Heart left ventricle (tissue), 16 donors: ENCODE results near the gene KDM4B. TPM values are rescaled to one million over a fixed set of nuclear protein-coding genes. Genes with fewer than 3 reads are reported as not detected.
"Not testable (repeated sequence)": the region's sequence is repeated elsewhere in the genome, so short reads cannot be mapped to it uniquely, and the experiment has no call there.

Experiments used
- ATAC-seq, 4 donors: fragments of 200-7000 bp; cut with Tn5 transposase; one replicate each; pipeline ENCODE4 v1.9.1; 2020 to 2022; ENCODE audit warnings: moderate library complexity in 4 of 4, mild to moderate bottlenecking in 3 of 4, moderate number of reproducible peaks in 1 of 4
- DNase-seq, 5 donors: peaks; one replicate each; pipeline ENCODE4 v3.0.0-alpha.2; 2020
- H3K27ac ChIP-seq, 12 donors: fragments of 200-600 bp; sonication (generic) in 4 of 12; one replicate each; pipeline versions ENCODE4 v1.5.0 to v1.8.0; 2016 to 2022; ENCODE audit warnings: mild to moderate bottlenecking in 2 of 12
- H3K27me3 ChIP-seq, 9 donors: fragments of 200-600 bp; sonication (generic) in 2 of 9; one replicate each; pipeline versions ENCODE4 v1.5.1 to v1.8.0; 2016 to 2022; ENCODE audit warnings: mild to moderate bottlenecking in 3 of 9
- H3K36me3 ChIP-seq, 9 donors: fragments of 200-600 bp; sonication (generic) in 2 of 9; one replicate each; pipeline versions ENCODE4 v1.5.0 to v1.8.0; 2018 to 2022; ENCODE audit warnings: mild to moderate bottlenecking in 2 of 9
- H3K4me1 ChIP-seq, 12 donors: fragments of 200-600 bp; sonication (generic) in 4 of 12; one replicate each; pipeline versions ENCODE4 v1.5.0 to v1.8.0; 2016 to 2022; ENCODE audit warnings: mild to moderate bottlenecking in 3 of 12
- H3K4me3 ChIP-seq, 12 donors: fragments of 200-600 bp; sonication (generic) in 4 of 12; one replicate each; pipeline versions ENCODE4 v1.5.0 to v1.8.0; 2017 to 2022; ENCODE audit warnings: mild to moderate bottlenecking in 9 of 12, moderate library complexity in 4 of 12
- H3K9me3 ChIP-seq, 12 donors: fragments of 200-600 bp; sonication (generic) in 4 of 12; one replicate each; pipeline versions ENCODE4 v1.5.0 to v1.8.0; 2016 to 2022; ENCODE audit warnings: mild to moderate bottlenecking in 1 of 12
- POLR2A ChIP-seq, 2 donors: fragments of 450-650 bp; IDR thresholded peaks; one replicate each; pipeline ENCODE4 v1.6.1; 2017; ENCODE audit warnings: antibody characterized with exemption in 2 of 2, mild to moderate bottlenecking in 2 of 2, moderate library complexity in 2 of 2
- WGBS, 4 donors: extraction: QIAGEN DNeasy Blood & Tissue Kit in 2 of 4; methylation state at CpG; one replicate each; pipeline versions ENCODE4 v1.1.5 to v1.1.7; 2013 to 2018; 5-methylcytosine and 5-hydroxymethylcytosine counted together
- intact Hi-C, 10 donors: fragments of 100-400 bp; cut with DNase I; formaldehyde crosslinking; loops; one replicate each; pipeline versions ENCODE4 v1.11.1 to v1.14.2; 2022
- polyA plus RNA-seq, 2 donors: library from polyadenylated mRNA; stranded (reverse); fragments of 200-250 nt; gene quantifications; one replicate each; pipeline ENCODE4 v1.2.3, GENCODE V29; 2013
- total RNA-seq, 9 donors: library from RNA; depleted of rRNA in 2 of 9; stranded (reverse); fragments of >200 nt in 2 of 9; fragmentation: NEBNext Ultra II Directional in 3 of 9; extraction: Animal tissue kit (Norgen Biotek cat#: 25700) in 3 of 9; gene quantifications; one replicate each; pipeline versions ENCODE4 v1.1.0 to v1.2.4, GENCODE V29; 2016 to 2023
- TF ChIP-seq, protein P1 (sequence below), 12 donors: fragments of 200-600 bp; sonication (generic) in 4 of 12; IDR thresholded peaks; one replicate each; pipeline versions ENCODE4 v1.5.0 to v1.8.0; 2018 to 2022; ENCODE audit warnings: antibody characterized with exemption in 12 of 12, mild to moderate bottlenecking in 5 of 12
- donor health status: ischemic (EF 13 %, LVEDD 7.1; RV severe dilation, severe dysfunction).
- donor health status: healthy with polysubstance abuse.
- donor health status: DM: no; HTN: yes; CAD: no.
- donor health status: DM: no; HTN: no; CAD: no.
- donor health status: ischemic (EF 25% LVEDD 6.9; RV normal size, moderate dysfunction).
- donor health status: ischemic (EF 25% LVEDD 5.7; RV mildly dilated, moderate dysfunction).
- donor health status: healthy.
- donor health status: DM: yes; HTN: yes; CAD: no.
- donor health status: ischemic (EF 35%, LVEDD 5.7; RV mildly dilated, moderate dysfunction).
- donor health status: nonischemic (EF 11% LVEDD 7.7; RV severe dilation, severe dysfunction).
- donor health status: DM: yes; HTN: yes; CAD: no.
- donor health status: PGD.
- donor health status: ischemic (EF 29% LVEDD 5.4; RV normal size, mild dysfunction).
- donor health status: nonischemic (EF 23%, LVEDD 6.1; RV moderate dilation, normal function).

KDM4B gene
- total and polyA plus RNA-seq, 11 donors = 21.5 to 36.5 (median 27.2) TPM

DNA sequence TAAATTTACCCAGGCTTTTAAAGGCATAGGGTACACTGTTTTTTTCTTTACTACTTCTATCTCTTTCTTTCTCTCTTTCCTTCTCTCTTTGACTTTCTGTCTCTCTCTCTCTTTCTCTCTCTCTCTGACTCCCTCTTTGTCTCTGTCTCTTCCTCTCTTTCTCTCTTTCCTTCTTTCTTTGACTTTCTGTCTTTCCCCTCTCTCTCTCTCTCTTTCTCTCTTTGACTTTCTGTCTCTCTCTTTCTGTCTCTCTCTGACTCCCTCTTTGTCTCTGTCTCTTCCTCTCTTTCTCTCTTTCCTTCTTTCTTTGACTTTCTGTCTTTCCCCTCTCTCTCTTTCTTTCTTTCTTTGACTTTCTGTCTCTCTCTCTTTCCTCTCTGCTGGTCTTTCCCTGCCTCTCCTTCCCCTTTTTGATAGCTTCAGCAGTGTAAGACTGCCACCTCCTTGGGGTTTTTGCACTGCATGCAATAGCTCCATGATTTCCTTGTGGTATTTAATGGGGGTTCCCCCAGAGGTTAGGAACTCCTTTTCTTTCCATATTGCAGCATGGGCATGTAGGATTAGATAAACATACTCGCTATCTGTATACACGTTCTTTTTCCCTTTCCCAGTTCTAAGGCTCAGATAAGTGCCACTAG is 191.4 kb downstream of the KDM4B start:
- intact Hi-C loops, H3K4me1 ChIP-seq, H3K27me3 ChIP-seq, H3K36me3 ChIP-seq, ATAC-seq, H3K4me3 ChIP-seq, H3K27ac ChIP-seq, DNase-seq: not testable (repeated sequence)
- H3K9me3 ChIP-seq = peaks cover 0 to 25% (median 18%) of the 10 kb centered on the region in 12 donors
- WGBS, 4 donors = 66 to 78% (median 73%) methylated on average over 2 of the region's 2 CpGs

DNA sequence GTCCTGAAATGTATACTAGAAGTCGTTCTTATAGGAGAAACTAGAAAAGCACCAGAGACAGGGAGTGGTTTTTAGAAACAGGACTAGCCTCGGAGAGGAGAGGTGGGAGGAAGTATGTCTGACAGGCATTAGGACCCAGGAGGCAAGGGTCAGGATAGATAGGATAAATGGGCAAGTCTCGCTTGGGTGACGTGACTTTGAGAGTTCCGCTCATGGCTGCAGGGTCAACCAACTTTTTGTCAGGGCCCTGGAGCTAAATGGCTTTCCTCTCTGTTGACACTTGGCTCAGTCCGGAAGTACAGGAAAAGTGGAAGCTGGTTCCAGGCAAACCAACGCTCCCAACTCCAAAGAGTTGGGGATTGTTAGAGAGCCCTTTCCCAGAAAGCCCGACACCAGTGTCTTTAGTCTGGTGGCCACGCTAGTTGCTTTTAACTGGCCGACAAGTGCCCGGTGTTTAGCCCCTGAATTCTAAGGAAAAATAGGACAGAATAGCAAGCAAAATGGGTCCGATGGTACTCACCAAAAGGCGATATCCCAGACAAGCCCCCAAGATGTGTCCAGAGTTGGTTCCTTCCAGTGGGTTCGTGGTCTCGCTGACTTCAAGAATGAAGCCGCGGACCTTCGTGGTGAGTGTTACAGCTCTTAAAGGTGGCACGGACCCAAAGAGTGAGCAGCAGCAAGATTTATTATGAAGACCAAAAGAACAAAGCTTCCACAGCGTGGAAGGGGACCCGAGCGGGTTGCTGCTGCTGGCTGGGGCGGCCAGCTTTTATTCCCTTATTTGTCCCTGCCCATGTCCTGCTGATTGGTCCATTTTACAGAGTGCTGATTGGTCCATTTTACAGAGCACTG is 196.2 kb downstream of the KDM4B start:
- H3K9me3 ChIP-seq = peaks cover 0 to 21% (median 3%) of the 10 kb centered on the region in 12 donors
- intact Hi-C loops, H3K27ac ChIP-seq, H3K4me3 ChIP-seq, H3K4me1 ChIP-seq, ATAC-seq, H3K27me3 ChIP-seq, H3K36me3 ChIP-seq: not testable (repeated sequence)
- whole genome bisulfite sequencing, 4 donors = 82 to 86% (median 83%) methylated on average over 23 of the region's 23 CpGs
- peak in 1 of 5 donors; percentile 8 for DNase-seq

DNA sequence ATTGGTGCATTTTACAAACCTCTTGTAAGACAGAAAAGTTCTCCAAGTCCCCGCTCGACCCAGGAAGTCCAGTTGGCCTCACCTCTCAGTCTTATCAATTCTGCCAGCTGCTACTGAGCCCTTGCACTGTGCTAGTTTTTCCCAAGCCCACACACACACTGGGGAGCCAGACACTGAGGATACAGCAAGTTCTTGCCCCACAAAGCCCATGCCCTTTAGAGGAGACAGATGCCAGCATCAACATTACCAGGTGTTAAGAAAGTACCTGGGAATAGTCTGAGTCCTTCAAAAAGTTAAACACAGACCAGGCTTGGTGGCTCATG is 196.7 kb downstream of the KDM4B start:
- no peak for DNase-seq
- ATAC-seq = no peak
- Histone ChIP-seq H3K9me3 (peaks cover 0 to 21% (median 3%) of the 10 kb centered on the region in 12 donors), H3K36me3 (no peaks in the 10 kb centered on the region), H3K4me1 (no peaks in the 10 kb centered on the region), H3K27me3 (no peaks in the 10 kb centered on the region), H3K27ac (no peak overlapping the region), H3K4me3 (no peak overlapping the region)
- TF ChIP-seq POLR2A (IDR thresholded peaks at IDR 0.05) = no peak
- TF ChIP-seq, protein P1, sequence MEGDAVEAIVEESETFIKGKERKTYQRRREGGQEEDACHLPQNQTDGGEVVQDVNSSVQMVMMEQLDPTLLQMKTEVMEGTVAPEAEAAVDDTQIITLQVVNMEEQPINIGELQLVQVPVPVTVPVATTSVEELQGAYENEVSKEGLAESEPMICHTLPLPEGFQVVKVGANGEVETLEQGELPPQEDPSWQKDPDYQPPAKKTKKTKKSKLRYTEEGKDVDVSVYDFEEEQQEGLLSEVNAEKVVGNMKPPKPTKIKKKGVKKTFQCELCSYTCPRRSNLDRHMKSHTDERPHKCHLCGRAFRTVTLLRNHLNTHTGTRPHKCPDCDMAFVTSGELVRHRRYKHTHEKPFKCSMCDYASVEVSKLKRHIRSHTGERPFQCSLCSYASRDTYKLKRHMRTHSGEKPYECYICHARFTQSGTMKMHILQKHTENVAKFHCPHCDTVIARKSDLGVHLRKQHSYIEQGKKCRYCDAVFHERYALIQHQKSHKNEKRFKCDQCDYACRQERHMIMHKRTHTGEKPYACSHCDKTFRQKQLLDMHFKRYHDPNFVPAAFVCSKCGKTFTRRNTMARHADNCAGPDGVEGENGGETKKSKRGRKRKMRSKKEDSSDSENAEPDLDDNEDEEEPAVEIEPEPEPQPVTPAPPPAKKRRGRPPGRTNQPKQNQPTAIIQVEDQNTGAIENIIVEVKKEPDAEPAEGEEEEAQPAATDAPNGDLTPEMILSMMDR (IDR thresholded peaks at IDR 0.05) = no peak
- WGBS, 4 donors = 75 to 92% (median 86%) methylated on average over 2 of the region's 2 CpGs
- intact Hi-C loops = no loop called here

GRCh38 chr19:5166262-5166661 is 197.3 kb downstream of the KDM4B start:
- no peak overlapping the region for H3K4me3 ChIP-seq
- TF ChIP-seq, protein P1 (IDR thresholded peaks at IDR 0.05) = no peak
- no peak for TF ChIP-seq POLR2A (IDR thresholded peaks at IDR 0.05)
- DNase-seq (no peak), ATAC-seq (no peak)
- H3K27me3 ChIP-seq = no peaks in the 10 kb centered on the region
- no peaks in the 10 kb centered on the region for H3K36me3 ChIP-seq
- no peak overlapping the region for H3K27ac ChIP-seq
- H3K9me3 ChIP-seq = peaks cover 0 to 21% (median 3%) of the 10 kb centered on the region in 12 donors
- H3K4me1 ChIP-seq = no peaks in the 10 kb centered on the region
- intact Hi-C loops = no loop called here

DNA sequence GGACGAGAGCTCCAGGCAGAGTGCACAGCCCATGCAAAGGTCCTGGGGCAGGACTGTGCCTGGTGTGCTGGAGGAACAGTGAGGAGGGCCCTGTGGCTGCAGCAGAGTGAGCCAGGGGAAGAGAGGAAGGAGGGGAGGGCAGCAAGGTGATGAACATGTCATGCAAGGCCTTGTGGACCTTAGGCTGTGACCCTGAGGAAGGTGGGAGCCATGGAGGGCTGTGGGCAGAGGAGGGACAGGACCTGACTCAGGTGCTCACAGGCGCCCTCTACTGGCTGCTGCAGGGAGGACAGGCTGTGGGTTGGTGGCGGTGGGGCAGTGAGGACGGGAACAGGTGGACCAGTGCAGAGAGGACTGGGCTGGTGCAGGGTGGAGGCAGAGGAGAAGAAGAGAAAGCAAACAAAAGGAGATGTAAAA is 201.4 kb downstream of the KDM4B start:
- Histone ChIP-seq H3K9me3 (peaks cover 0 to 6% (median 0%) of the 10 kb centered on the region in 12 donors), H3K4me3 (no peak overlapping the region), H3K27me3 (no peaks in the 10 kb centered on the region), H3K4me1 (peaks cover 0 to 5% (median 0%) of the 10 kb centered on the region in 12 donors), H3K36me3 (no peaks in the 10 kb centered on the region), H3K27ac (no peak overlapping the region)
- TF ChIP-seq, protein P1 (IDR thresholded peaks at IDR 0.05) = peak in 11 of 12 donors; percentile 14 to 49 (median 37)
- TF ChIP-seq POLR2A (IDR thresholded peaks at IDR 0.05) = no peak
- DNase-seq = peak in 1 of 5 donors; percentile 77
- 61 to 67% (median 66%) methylated on average over 4 of the region's 4 CpGs for WGBS, 4 donors
- ATAC-seq = peak in 1 of 4 donors; percentile 43
- intact Hi-C loops = no loop called here
